ENCODE results near the gene CRYBG2. TPM values are rescaled to one million over a fixed set of nuclear protein-coding genes. Genes with fewer than 3 reads are reported as not detected.
"Not testable (repeated sequence)": the region's sequence is repeated elsewhere in the genome, so short reads cannot be mapped to it uniquely, and the experiment has no call there.

CRYBG2 gene
- total RNA-seq, 1 donor from 2014 or later, result 1.1 TPM

DNA sequence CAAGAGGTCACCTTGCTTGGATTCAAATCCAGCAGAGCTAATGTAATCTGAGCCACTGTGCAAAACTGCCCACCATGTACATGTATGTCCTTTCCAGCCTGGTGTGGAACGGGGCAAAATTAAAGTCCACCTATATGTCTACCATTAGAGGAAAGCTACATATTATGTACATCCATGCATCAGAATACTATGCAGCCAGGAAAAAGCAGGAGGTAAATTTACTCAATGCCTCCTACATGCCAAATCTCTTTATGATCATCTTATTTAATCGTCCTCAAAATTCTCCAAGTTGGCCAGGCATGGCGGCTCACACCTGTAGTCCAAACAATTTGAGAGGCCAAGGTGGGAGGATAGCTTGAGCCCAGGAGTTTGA lies 24.9 kb upstream of the CRYBG2 start:
- H3K27ac Mint-ChIP-seq, result peak overlapping the region; percentile 88
- H3K36me3 Mint-ChIP-seq (ENCODE audit: low read depth), result peaks cover 4% of the 10 kb centered on the region
- peaks cover 5% of the 10 kb centered on the region for H3K9me3 Mint-ChIP-seq
- H3K4me3 Mint-ChIP-seq, result peak overlapping the region; percentile 75
- intact Hi-C loops (cut with micrococcal nuclease), result loop anchor here (1.0 to 5.0 kb wide), 3 partner anchors 9 to 1347 kb away; no protein-coding TSS in a partner anchor
- no peaks in the 10 kb centered on the region for H3K27me3 Mint-ChIP-seq
- DNase-seq, result no peak
- H3K4me1 Mint-ChIP-seq, result peaks cover 51% of the 10 kb centered on the region

DNA sequence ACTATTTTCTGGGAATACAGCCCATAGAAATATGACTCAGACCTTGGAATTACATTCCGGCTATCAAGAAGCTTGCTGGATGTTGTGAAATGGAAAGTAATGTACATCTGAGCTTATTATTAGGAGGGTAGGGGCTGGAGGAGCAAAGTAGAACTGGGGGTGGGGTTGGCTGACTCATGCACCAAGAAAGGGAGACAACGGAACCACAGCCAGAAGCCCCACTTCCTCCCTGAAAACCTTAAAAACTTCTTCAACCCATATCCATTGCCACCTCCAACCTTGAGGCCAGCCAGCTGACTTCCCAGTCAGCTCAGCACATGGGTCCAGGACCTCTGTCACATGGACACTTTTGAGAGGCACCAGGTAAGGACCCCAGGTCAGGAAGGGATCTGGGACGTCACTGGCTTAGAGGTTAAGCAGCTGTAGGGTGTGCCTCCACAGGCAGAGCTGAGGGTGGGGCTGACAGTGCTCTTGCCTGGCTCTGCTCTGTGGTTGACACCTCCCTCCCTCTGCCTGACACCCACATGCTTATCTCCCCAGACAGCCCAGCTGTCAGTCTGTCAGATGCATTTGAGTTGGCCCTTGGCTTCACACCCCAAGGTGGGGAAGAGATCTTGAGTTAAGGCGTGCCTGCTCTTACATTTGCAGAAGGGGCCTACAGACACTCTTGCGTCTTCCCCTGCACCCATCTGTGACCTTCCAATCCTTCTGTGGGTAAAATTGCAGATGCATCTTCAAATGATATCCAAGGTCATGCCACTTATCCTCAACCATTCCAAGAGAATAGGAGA lies 24.4 kb upstream of the CRYBG2 start:
- peaks cover 4% of the 10 kb centered on the region for H3K36me3 Mint-ChIP-seq (ENCODE audit: low read depth)
- H3K9me3 Mint-ChIP-seq, result peaks cover 5% of the 10 kb centered on the region
- H3K27me3 Mint-ChIP-seq, result no peaks in the 10 kb centered on the region
- peaks cover 57% of the 10 kb centered on the region for H3K4me1 Mint-ChIP-seq
- intact Hi-C loops (cut with micrococcal nuclease), result loop anchor here (1.0 to 5.0 kb wide), 3 partner anchors 10 to 1346 kb away; no protein-coding TSS in a partner anchor
- peak overlapping the region; percentile 75 for H3K4me3 Mint-ChIP-seq
- peak; percentile 94 for DNase-seq
- H3K27ac Mint-ChIP-seq, result peak overlapping the region; percentile 88

DNA sequence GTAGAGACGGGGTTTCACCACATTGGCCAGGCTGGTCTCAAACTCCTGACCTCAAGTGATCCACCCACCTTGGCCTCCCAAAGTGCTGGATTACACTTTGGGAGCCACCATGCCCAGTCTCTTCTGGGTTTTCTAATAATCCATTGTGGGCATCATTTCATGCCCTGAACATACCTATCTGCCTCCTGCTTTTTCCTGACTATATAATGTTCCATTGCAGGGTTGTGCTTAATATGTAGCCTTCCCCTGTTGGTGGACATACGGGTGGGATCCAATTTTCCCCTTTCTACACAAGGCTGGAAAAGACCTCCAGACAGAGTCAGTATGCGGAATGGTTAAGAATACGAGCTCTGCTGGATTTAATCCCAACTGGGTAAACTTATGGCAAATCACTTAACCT lies 22.1 kb upstream of the CRYBG2 start:
- H3K36me3 Mint-ChIP-seq (ENCODE audit: low read depth), result peaks cover 5% of the 10 kb centered on the region
- no peak overlapping the region for H3K27ac Mint-ChIP-seq
- H3K9me3 Mint-ChIP-seq, result peaks cover 5% of the 10 kb centered on the region
- H3K4me3 Mint-ChIP-seq, result no peak overlapping the region
- no peaks in the 10 kb centered on the region for H3K27me3 Mint-ChIP-seq
- intact Hi-C loops (cut with micrococcal nuclease), result loop anchor here (5.0 kb wide), 1 partner anchor 1344 kb away; no protein-coding TSS in a partner anchor
- peaks cover 72% of the 10 kb centered on the region for H3K4me1 Mint-ChIP-seq
- no peak for DNase-seq

DNA sequence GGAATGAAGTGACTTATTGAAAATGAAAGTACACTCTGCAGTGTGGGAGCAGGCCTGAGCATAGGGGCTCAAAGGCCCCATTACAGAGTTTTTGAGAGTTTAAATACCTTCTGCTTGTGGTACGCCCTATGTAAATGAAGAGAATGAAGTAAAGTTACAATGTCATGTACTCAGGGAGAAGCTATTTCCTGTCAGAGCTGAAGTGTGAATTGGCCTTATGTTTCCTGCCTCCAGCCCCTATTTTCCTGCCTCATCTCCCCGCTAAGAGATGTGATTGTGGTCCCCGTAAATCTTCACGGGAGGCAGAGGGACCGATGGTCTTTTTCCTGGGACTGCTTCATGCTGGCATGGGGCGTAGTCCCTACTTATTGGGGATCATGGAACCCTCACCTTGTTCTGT lies 21.2 kb upstream of the CRYBG2 start:
- Mint-ChIP-seq H3K4me3 (peak overlapping the region; percentile 60), H3K9me3 (peaks cover 5% of the 10 kb centered on the region), H3K27ac (peak overlapping the region; percentile 88), H3K36me3 (ENCODE audit: low read depth) (peaks cover 7% of the 10 kb centered on the region), H3K4me1 (peaks cover 79% of the 10 kb centered on the region), H3K27me3 (no peaks in the 10 kb centered on the region)
- intact Hi-C loops (cut with micrococcal nuclease), result loop anchor here (5.0 kb wide), 1 partner anchor 1343 kb away; no protein-coding TSS in a partner anchor
- DNase-seq, result peak; percentile 69

DNA sequence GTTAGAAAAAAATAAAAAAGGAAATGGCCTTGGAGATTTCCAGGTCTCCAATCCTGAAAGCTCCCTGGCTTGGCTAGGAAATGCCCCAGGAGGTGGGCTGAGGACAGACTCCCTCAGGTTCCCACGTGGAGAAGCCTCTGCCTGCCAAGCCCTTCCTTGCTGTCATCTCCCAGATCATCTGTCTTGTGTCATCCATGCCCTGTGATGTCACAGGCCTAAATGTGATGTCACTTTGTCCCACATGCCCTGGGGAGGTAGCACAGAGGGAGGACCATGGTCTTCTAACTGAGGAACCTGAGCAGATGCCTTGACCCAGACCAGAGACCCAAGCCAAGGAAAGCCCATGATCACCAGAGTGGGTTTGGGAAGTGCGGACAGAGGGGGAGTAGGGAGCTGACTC lies 20.4 kb upstream of the CRYBG2 start:
- H3K4me3 Mint-ChIP-seq, result peak overlapping the region; percentile 33
- intact Hi-C loops (cut with micrococcal nuclease); H3K9me3 Mint-ChIP-seq; H3K36me3 Mint-ChIP-seq (ENCODE audit: low read depth); DNase-seq; H3K27me3 Mint-ChIP-seq: not testable (repeated sequence)
- peak overlapping the region; percentile 74 for H3K27ac Mint-ChIP-seq
- peaks cover 79% of the 10 kb centered on the region for H3K4me1 Mint-ChIP-seq

DNA sequence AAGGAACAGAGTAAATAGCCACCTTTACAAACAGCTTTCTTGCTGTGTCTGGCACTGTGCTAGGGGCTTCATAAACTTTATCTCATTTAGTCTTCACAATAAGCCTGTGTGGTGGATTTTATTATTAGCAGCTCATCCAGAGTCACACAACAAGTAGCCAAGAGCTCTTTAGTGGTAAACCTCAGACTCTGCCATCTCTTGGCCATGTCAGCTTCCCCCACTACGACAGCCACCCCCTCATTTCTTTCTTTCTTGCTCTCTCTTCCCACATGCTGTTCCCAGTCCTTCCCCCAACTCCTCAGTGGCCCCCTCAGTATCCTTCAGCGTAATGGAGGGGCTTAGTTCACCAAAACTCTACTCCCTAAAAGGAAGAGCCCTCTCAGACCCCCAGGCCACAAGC lies 19.9 kb upstream of the CRYBG2 start:
- DNase-seq, result no peak
- H3K9me3 Mint-ChIP-seq, result peaks cover 4% of the 10 kb centered on the region
- peaks cover 6% of the 10 kb centered on the region for H3K36me3 Mint-ChIP-seq (ENCODE audit: low read depth)
- peak overlapping the region; percentile 74 for H3K27ac Mint-ChIP-seq
- H3K27me3 Mint-ChIP-seq, result no peaks in the 10 kb centered on the region
- H3K4me1 Mint-ChIP-seq, result peaks cover 77% of the 10 kb centered on the region
- intact Hi-C loops (cut with micrococcal nuclease), result loop anchor here (2.0 kb wide), 1 partner anchor 15 kb away; no protein-coding TSS in a partner anchor
- H3K4me3 Mint-ChIP-seq, result peak overlapping the region; percentile 33

DNA sequence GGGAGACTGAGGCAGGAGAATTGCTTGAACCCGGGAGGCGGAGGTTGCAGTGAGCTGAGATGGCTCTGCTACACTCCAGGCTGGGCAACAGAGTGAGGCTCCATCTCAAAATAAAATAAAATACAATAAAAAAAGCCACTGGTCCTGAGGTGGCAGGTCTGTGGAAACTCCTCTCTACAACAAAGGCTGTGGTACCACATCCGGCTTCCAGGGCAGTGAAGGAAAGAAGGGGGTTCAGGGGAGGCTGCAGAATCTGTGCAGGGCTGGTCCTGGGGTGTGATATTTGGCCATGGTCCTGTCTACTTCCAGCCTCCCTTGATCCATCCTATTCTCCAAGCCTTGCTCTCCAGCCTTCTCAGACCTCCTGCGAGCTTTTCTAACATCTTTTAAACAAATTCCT lies 19.4 kb upstream of the CRYBG2 start:
- Mint-ChIP-seq H3K27ac (peak overlapping the region; percentile 74), H3K4me3 (peak overlapping the region; percentile 33), H3K27me3 (no peaks in the 10 kb centered on the region), H3K36me3 (ENCODE audit: low read depth) (peaks cover 3% of the 10 kb centered on the region), H3K9me3 (no peaks in the 10 kb centered on the region), H3K4me1 (peaks cover 74% of the 10 kb centered on the region)
- peak; percentile 85 for DNase-seq
- intact Hi-C loops (cut with micrococcal nuclease), result loop anchor here (2.0 kb wide), 1 partner anchor 16 kb away; no protein-coding TSS in a partner anchor

DNA sequence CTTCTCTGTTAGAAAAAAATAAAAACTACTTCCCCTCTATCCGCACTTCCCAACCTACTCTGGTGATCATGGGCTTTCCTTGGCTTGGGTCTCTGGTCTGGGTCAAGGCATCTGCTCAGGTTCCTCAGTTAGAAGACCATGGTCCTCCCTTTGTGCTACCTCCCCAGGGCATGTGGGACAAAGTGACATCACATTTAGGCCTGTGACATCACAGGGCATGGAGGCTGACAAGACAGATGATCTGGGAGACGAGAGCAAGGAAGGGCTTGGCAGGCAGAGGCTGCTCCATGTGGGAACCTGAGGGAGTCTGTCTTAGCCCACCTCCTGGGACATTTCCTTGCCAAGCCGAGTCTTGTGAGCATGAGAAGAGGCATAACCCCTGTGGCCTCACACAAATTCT lies 18.7 kb upstream of the CRYBG2 start, which contains the start of gene ZNF683:
TSS of gene ZNF683 (minus strand) at position 140 of the 400 bp plus-strand sequence. CDS start 4,179 bp downstream, outside the sequence.
- not testable (repeated sequence) for H3K36me3 Mint-ChIP-seq (ENCODE audit: low read depth); H3K27me3 Mint-ChIP-seq; H3K9me3 Mint-ChIP-seq; DNase-seq
- intact Hi-C loops (cut with micrococcal nuclease), result loop anchor here (2.0 kb wide), 1 partner anchor 16 kb away; no protein-coding TSS in a partner anchor
- Mint-ChIP-seq H3K4me1 (peaks cover 67% of the 10 kb centered on the region), H3K27ac (peak within 1 kb of the TSS; percentile 74), H3K4me3 (peak within 1 kb of the TSS; percentile 33)

DNA sequence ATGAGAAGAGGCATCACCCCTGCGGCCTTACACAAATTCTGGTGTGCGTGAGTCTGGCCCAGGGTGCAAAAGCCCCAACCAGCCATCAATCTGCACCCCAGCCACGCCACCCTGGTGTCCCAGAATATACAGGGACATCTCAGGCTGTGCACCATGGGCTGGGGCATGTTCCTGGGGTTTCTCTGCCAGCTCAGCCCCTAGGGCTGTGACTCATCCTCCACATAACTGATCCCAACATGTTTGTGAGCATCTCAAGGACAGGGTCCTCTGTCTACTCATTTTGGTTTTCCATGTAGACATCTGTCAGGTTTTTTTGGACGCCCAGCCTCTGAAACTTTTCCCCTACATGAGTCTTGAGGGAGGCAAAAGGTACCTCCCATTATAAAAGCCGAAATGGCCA lies 18.1 kb upstream of the CRYBG2 start:
- no peaks in the 10 kb centered on the region for H3K27me3 Mint-ChIP-seq
- H3K4me1 Mint-ChIP-seq, result peaks cover 61% of the 10 kb centered on the region
- peak overlapping the region; percentile 33 for H3K4me3 Mint-ChIP-seq
- DNase-seq, result no peak
- peaks cover 3% of the 10 kb centered on the region for H3K36me3 Mint-ChIP-seq (ENCODE audit: low read depth)
- intact Hi-C loops (cut with micrococcal nuclease), result loop anchor here (2.0 kb wide), 1 partner anchor 17 kb away; no protein-coding TSS in a partner anchor
- no peaks in the 10 kb centered on the region for H3K9me3 Mint-ChIP-seq
- H3K27ac Mint-ChIP-seq, result peak overlapping the region; percentile 74

DNA sequence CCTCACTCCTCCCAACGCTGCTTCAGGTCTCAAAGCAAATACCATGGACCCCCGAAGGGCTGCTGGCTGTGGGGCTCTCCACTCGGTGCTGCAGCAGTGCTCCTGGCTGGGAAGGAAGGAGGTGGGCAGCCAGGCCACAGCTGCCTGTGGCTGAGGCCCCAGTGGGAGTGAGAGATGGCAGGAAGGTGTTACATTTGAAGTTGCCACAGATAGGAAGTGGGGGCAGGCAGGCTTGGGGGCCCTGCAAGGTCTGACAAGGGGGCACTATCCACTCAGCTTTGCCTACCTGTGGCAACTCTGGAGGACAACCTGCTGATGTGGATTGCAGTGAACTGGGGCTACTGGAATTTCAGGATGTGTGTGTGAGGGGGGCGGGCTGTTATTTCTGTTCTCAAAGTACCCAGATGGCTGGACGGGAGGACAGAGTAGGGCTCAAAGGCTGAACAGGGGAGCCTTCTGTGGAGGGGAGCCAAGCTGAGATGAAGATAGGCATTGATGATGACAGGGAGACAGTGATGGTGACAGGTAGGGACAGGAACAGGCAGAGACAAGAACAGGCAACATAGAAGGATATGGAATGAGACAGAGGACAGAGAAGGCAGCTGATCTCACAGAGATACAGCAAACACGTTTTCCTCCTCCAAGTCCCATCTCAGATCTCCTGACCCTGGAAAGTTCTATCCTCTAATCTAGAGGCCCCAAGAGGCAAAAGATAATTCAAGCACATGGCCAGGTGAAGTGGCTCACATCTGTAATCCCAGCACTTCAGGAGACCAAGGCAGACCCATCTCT lies 16.9 kb upstream of the CRYBG2 start:
- DNase-seq, result no peak
- Mint-ChIP-seq H3K9me3 (no peaks in the 10 kb centered on the region), H3K4me3 (no peak overlapping the region), H3K27ac (peak overlapping the region; percentile 25), H3K4me1 (peaks cover 52% of the 10 kb centered on the region), H3K27me3 (no peaks in the 10 kb centered on the region), H3K36me3 (ENCODE audit: low read depth) (peaks cover 3% of the 10 kb centered on the region)
- intact Hi-C loops (cut with micrococcal nuclease), result no loop called here

DNA sequence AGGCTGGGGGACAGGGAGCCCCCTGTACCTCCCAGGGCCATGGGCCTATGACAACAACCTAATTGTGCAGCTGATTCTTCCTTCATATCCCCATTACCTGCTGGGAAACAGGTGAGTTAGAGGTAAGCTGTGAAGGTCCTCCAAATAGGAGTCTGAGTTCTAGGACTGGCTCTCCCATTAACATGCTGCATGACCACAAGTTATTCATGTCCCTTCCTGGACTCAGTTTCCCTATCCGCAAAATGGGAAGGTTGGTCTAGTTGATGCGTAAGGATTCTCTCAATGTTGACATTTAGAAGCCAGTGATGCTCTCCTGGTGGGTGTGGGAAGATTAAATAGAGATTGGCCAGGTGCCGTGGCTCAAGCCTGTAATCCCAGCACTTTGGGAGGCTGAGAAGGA lies 14.6 kb upstream of the CRYBG2 start:
- DNase-seq, result no peak
- no peak overlapping the region for H3K27ac Mint-ChIP-seq
- H3K9me3 Mint-ChIP-seq, result no peaks in the 10 kb centered on the region
- peaks cover 6% of the 10 kb centered on the region for H3K27me3 Mint-ChIP-seq
- peaks cover 39% of the 10 kb centered on the region for H3K4me1 Mint-ChIP-seq
- peaks cover 3% of the 10 kb centered on the region for H3K36me3 Mint-ChIP-seq (ENCODE audit: low read depth)
- H3K4me3 Mint-ChIP-seq, result no peak overlapping the region
- intact Hi-C loops (cut with micrococcal nuclease), result no loop called here

DNA sequence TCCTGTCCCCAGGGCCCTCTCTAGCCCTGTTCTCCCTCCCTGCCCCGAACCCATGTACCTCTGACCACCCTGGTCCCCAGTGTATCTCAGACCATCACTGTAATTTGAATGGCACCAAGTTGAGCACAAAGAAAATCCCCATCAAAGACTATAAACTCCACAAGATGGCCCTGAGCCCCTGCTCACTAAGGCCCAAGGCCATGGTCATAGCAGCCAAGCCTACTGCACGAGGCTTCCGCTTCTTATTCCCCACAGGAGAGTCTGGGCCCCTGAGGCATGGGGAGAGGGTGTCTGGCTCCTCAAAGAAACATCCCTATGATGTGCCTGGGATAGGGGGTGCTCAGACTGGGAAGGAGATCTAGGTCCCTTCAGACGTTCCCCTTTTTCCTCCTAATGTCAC lies 14.1 kb upstream of the CRYBG2 start:
- peaks cover 39% of the 10 kb centered on the region for H3K4me1 Mint-ChIP-seq

DNA sequence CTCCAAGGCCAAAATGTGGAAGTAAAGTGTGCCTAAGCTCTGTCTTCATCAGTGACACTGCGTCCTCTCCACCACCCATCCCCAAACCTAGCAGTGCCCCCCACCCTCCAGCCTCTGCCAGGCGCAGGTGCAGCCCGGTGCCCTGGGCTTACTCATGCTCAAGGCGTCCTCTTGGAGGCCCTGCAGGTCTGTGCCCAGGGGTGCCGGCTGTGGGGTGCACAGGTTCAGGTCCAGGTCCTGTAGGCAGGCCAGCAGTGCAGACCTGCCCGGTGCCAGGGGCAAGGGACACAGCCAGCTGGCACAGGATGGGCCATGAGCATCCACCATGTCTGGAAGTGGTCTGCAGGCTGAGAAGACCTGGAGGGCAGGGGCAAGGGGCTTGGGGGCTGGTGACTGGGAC lies 13.5 kb upstream of the CRYBG2 start:
- H3K27me3 Mint-ChIP-seq, result peaks cover 6% of the 10 kb centered on the region
- no peak overlapping the region for H3K27ac Mint-ChIP-seq
- no peak for DNase-seq
- peaks cover 3% of the 10 kb centered on the region for H3K36me3 Mint-ChIP-seq (ENCODE audit: low read depth)
- no peaks in the 10 kb centered on the region for H3K9me3 Mint-ChIP-seq
- H3K4me1 Mint-ChIP-seq, result peaks cover 36% of the 10 kb centered on the region
- no peak overlapping the region for H3K4me3 Mint-ChIP-seq
- intact Hi-C loops (cut with micrococcal nuclease), result no loop called here

More for the DNA sequence above, 14.1 kb upstream of the CRYBG2 start:
- Mint-ChIP-seq H3K4me3 (no peak overlapping the region), H3K9me3 (no peaks in the 10 kb centered on the region), H3K36me3 (ENCODE audit: low read depth) (peaks cover 3% of the 10 kb centered on the region), H3K27me3 (peaks cover 6% of the 10 kb centered on the region), H3K27ac (no peak overlapping the region)
- DNase-seq, result no peak
- intact Hi-C loops (cut with micrococcal nuclease), result no loop called here

Measured in activated CD4-positive, alpha-beta T cell treated with anti-CD3 and anti-CD28 coated beads, Interleukin-2, amount 10 ng/mL, durations not matched to agents 24 days and 14 days (primary cell).